ENCODE data around the gene NME8. TPM values are rescaled to one million over a fixed set of nuclear protein-coding genes. Genes with fewer than 3 reads are reported as not detected.

Gene NME8
- total RNA-seq, 1 donor, result not detected

- peaks cover 16% of the 10 kb centered on the region for H3K4me1 ChIP-seq (ENCODE audit: insufficient read depth, low read length)
- no peak for TF ChIP-seq CTCF (IDR thresholded peaks at IDR 0.05; ENCODE audit: extremely low read depth, low read depth, low read length)
- H2AFZ ChIP-seq (ENCODE audit: low read length), result no peak overlapping the region
- peaks cover 17% of the 10 kb centered on the region for H3K79me2 ChIP-seq (ENCODE audit: insufficient read depth, low read length)
- H3K27ac ChIP-seq (ENCODE audit: low read depth, low read length), result no peak overlapping the region
- H3K27me3 ChIP-seq (ENCODE audit: insufficient read depth, low read length), result no peaks in the 10 kb centered on the region
- DNase-seq (ENCODE audit: insufficient read length, low spot score, missing footprints), result no peak
- H3K9me3 ChIP-seq (ENCODE audit: low read depth, low read length), result no peaks in the 10 kb centered on the region
- no peak overlapping the region for H3K4me2 ChIP-seq (ENCODE audit: insufficient read depth, low read length)
- no peaks in the 10 kb centered on the region for H3K36me3 ChIP-seq (ENCODE audit: insufficient read depth, low read length)
- H3K4me3 ChIP-seq (ENCODE audit: insufficient read depth, low read length), result no peak overlapping the region
- peaks cover 12% of the 10 kb centered on the region for H4K20me1 ChIP-seq (ENCODE audit: insufficient read depth, low read length)
Measured at GRCh38 chr7:37947941-37948210, 99.5 kb downstream of the NME8 start.

Other genes starting within 250 kb of the NME8 start
- not detected in 2 replicates for gene GPR141, start 164.8 kb upstream of the NME8 start, total RNA-seq
- gene SFRP4, start 68.2 kb downstream of the NME8 start, total RNA-seq, result 151 and 205 TPM in 2 replicates
- 99.3 and 123 TPM in 2 replicates for gene EPDR1, start 72.0 kb downstream of the NME8 start, total RNA-seq